HCT116 (cell line): ENCODE data around the gene QKI. TPM values are rescaled to one million over a fixed set of nuclear protein-coding genes. Genes with fewer than 3 reads are reported as not detected.

ENCODE experiments used
- ATAC-seq: fragments of 200-7000 bp; cut with Tn5 transposase; 2 replicates; pipeline ENCODE4 v1.9.1; 2020; ENCODE audit warnings: mild to moderate bottlenecking, moderate library complexity
- BruUV-seq: library from RNA; stranded (reverse); fragments of 400-500 nt; replicated peaks from 2 replicates; lab custom pipeline; 2021; lab: Mats Ljungman, UMichigan
- CTCF ChIA-PET: fragments of 300-600 bp; sonication (Branson Sonifier 250); formaldehyde crosslinking; loops from one replicate; lab custom pipeline; 2021; ENCODE audit warnings: antibody characterized with exemption; lab: Charles Lee
- POLR2A ChIA-PET: fragments of 300-600, 350-600 bp; sonication (Branson Sonifier 250); formaldehyde crosslinking; loops from one replicate; lab custom pipeline; 2021; ENCODE audit warnings: antibody characterized with exemption; lab: Charles Lee
- RAD21 ChIA-PET, 2 experiments: fragments of 300-600 bp; sonication (Branson Sonifier 250); formaldehyde crosslinking; loops; one replicate each; lab custom pipeline; 2023; ENCODE audit warnings: low total read pairs in 2 of 2; ENCODE audit not compliant: uncharacterized antibody in 2 of 2, unreplicated experiment in 2 of 2, low non-redundant PET in 1 of 2; lab: Charles Lee
- DNase-seq: peaks from one replicate; pipeline ENCODE4 v3.0.0-alpha.2; 2010; ENCODE audit warnings: low read depth, low spot score
- H2AFZ ChIP-seq: fragments of 200-600 bp; shearing (Covaris generic), sonication (generic); 2 replicates; pipeline ENCODE4 v1.6.1; 2017; ENCODE audit warnings: low read depth, mixed run types, mixed read lengths, antibody characterized with exemption, low read length; ENCODE audit not compliant: poor library complexity, severe bottlenecking
- H3K27ac ChIP-seq: 2 replicates; pipeline ENCODE4 v1.5.1; 2012; ENCODE audit warnings: low read depth, low read length
- H3K27me3 ChIP-seq: fragments of 200-600 bp; sonication (generic); 2 replicates; pipeline ENCODE4 v1.6.1; 2016; ENCODE audit warnings: mixed run types, low read length, mixed read lengths; ENCODE audit not compliant: insufficient read depth
- H3K36me3 ChIP-seq, 2 experiments: fragments of 200-500 bp in 1 of 2; fragments of 200-600 bp in 1 of 2; sonication (Bioruptor generic) in 1 of 2; sonication (generic) in 1 of 2; 2 replicates each; pipeline versions ENCODE4 v1.5.1 to v1.6.1; 2014 to 2016; ENCODE audit warnings: low read length in 2 of 2, inconsistent platforms in 1 of 2, mixed read lengths in 1 of 2, mixed run types in 1 of 2; ENCODE audit not compliant: insufficient read depth in 2 of 2, control insufficient read depth in 1 of 2
- H3K4me1 ChIP-seq, 2 experiments: fragments of 200-600 bp in 1 of 2; sonication (generic) in 1 of 2; 2 replicates each; pipeline versions ENCODE4 v1.5.1 to v1.6.1; 2012 to 2017; ENCODE audit warnings: low read length in 2 of 2, inconsistent platforms in 1 of 2, mild to moderate bottlenecking in 1 of 2, mixed read lengths in 1 of 2, mixed run types in 1 of 2, moderate library complexity in 1 of 2; ENCODE audit not compliant: insufficient read depth in 2 of 2, control insufficient read depth in 1 of 2
- H3K4me2 ChIP-seq: fragments of 200-600 bp; sonication (generic); 2 replicates; pipeline ENCODE4 v1.6.1; 2017; ENCODE audit warnings: mixed run types, low read length, mixed read lengths
- H3K4me3 ChIP-seq, 2 experiments: fragments of 200-600 bp in 1 of 2; sonication (generic) in 1 of 2; replicated peaks in 1 of 2; 2 replicates each; pipeline ENCODE4 v1.5.1; 2011 to 2016; ENCODE audit warnings: low read length in 2 of 2, control low read depth in 1 of 2, low read depth in 1 of 2, mild to moderate bottlenecking in 1 of 2, mixed read lengths in 1 of 2, mixed run types in 1 of 2
- H3K79me2 ChIP-seq: fragments of 200-600 bp; sonication (generic); 2 replicates; pipeline ENCODE4 v1.6.1; 2017; ENCODE audit warnings: mild to moderate bottlenecking, mixed run types, low read length, moderate library complexity, mixed read lengths; ENCODE audit not compliant: insufficient read depth
- H3K9ac ChIP-seq: fragments of 200-600 bp; sonication (generic); 2 replicates; pipeline ENCODE4 v1.6.1; 2016; ENCODE audit warnings: low read length, mixed read lengths
- H3K9me2 ChIP-seq: fragments of 200-600 bp; sonication (generic), shearing (Covaris generic); 2 replicates; pipeline ENCODE4 v1.6.1; 2017; ENCODE audit warnings: mixed run types, mild to moderate bottlenecking, moderate library complexity; ENCODE audit not compliant: insufficient read depth
- H3K9me3 ChIP-seq, 2 experiments: fragments of 200-500 bp in 1 of 2; fragments of 200-600 bp in 1 of 2; sonication (Bioruptor generic) in 1 of 2; sonication (generic) in 1 of 2; 2 replicates each; pipeline ENCODE4 v1.6.1; 2014 to 2017; ENCODE audit warnings: low read length in 2 of 2, mixed read lengths in 2 of 2, inconsistent platforms in 1 of 2, low read depth in 1 of 2, mild to moderate bottlenecking in 1 of 2, mixed run types in 1 of 2, moderate library complexity in 1 of 2; ENCODE audit not compliant: control insufficient read depth in 1 of 2, insufficient read depth in 1 of 2
- H4K20me1 ChIP-seq: fragments of 200-600 bp; sonication (generic), shearing (Covaris generic); 2 replicates; pipeline ENCODE4 v1.6.1; 2017; ENCODE audit warnings: mixed run types, mild to moderate bottlenecking, moderate library complexity; ENCODE audit not compliant: insufficient read depth
- CBX3 ChIP-seq: IDR thresholded peaks from 2 replicates; pipeline ENCODE4 v1.6.1; 2012; ENCODE audit warnings: low read depth
- EGR1 ChIP-seq: IDR thresholded peaks from 2 replicates; pipeline ENCODE4 v1.6.1; 2012; ENCODE audit warnings: low read depth
- ELF1 ChIP-seq: IDR thresholded peaks from 2 replicates; pipeline ENCODE4 v1.6.1; 2012; ENCODE audit warnings: low read depth, borderline replicate concordance
- EZH2 ChIP-seq: fragments of 200-600 bp; sonication (generic); IDR thresholded peaks from 2 replicates; pipeline ENCODE4 v1.6.1; 2017; ENCODE audit warnings: antibody characterized with exemption, mixed run types
- FOSL1 ChIP-seq: IDR thresholded peaks from 2 replicates; pipeline ENCODE4 v1.6.1; 2012; ENCODE audit warnings: low read depth
- JUND ChIP-seq: IDR thresholded peaks from 2 replicates; pipeline ENCODE4 v1.6.1; 2012
- POLR2A ChIP-seq: IDR thresholded peaks from 2 replicates; pipeline ENCODE4 v1.7.0; 2011; ENCODE audit warnings: borderline replicate concordance; ENCODE audit not compliant: insufficient read depth, insufficient read length; ENCODE audit errors: extremely low read depth
- POLR2AphosphoS5 ChIP-seq: IDR thresholded peaks from 2 replicates; pipeline ENCODE4 v1.6.1; 2011; ENCODE audit warnings: mild to moderate bottlenecking, low read depth, low read length, moderate library complexity
- RAD21 ChIP-seq: IDR thresholded peaks from 2 replicates; pipeline ENCODE4 v1.6.1; 2012; ENCODE audit warnings: low read depth, mild to moderate bottlenecking
- SP1 ChIP-seq: IDR thresholded peaks from 2 replicates; pipeline ENCODE4 v1.6.1; 2012; ENCODE audit warnings: low read depth
- SRF ChIP-seq: IDR thresholded peaks from 2 replicates; pipeline ENCODE4 v1.6.1; 2012; ENCODE audit warnings: low read depth
- YY1 ChIP-seq: IDR thresholded peaks from 2 replicates; pipeline ENCODE4 v1.6.1; 2011; ENCODE audit warnings: low read length, low read depth, moderate library complexity, mild to moderate bottlenecking; ENCODE audit not compliant: insufficient replicate concordance; ENCODE audit errors: extremely low read depth
- ZBTB33 ChIP-seq: IDR thresholded peaks from 2 replicates; pipeline ENCODE4 v1.6.1; 2011; ENCODE audit warnings: mild to moderate bottlenecking, low read length, moderate library complexity; ENCODE audit not compliant: insufficient replicate concordance; ENCODE audit errors: extremely low read depth
- ZFX ChIP-seq: fragments of 450-650 bp; IDR thresholded peaks from 2 replicates; pipeline ENCODE4 v1.6.1; 2017
- ZNF274 ChIP-seq: fragments of 200-500 bp; sonication (Bioruptor generic); IDR thresholded peaks from 2 replicates; pipeline ENCODE4 v1.6.1; 2014; ENCODE audit warnings: mild to moderate bottlenecking, low read depth, low read length, inconsistent platforms
- intact Hi-C: fragments of 100-400 bp; cut with micrococcal nuclease; formaldehyde crosslinking; loops from 2 replicates; pipeline ENCODE4 v1.10.0; 2022
- total RNA-seq: library from RNA; stranded (reverse); gene quantifications from one replicate; pipeline ENCODE4 v1.2.1, GENCODE V29; 2021; ENCODE audit not compliant: unreplicated experiment
- TF ChIP-seq, protein P1 (sequence below): IDR thresholded peaks from 2 replicates; pipeline ENCODE4 v1.6.1; 2012; ENCODE audit warnings: low read depth
- TF ChIP-seq, protein P2 (sequence below): IDR thresholded peaks from 2 replicates; pipeline ENCODE4 v1.6.1; 2012
- TF ChIP-seq, protein P3 (sequence below), 3 experiments: fragments of 200-600 bp in 1 of 3; sonication (generic) in 1 of 3; IDR thresholded peaks in 2 of 3; conservative IDR thresholded peaks in 1 of 3; 2 replicates each; pipeline ENCODE4 v1.5.1; 2012 to 2017; ENCODE audit warnings: low read depth in 2 of 3, low read length in 2 of 3, antibody characterized with exemption in 1 of 3, borderline replicate concordance in 1 of 3, control low read depth in 1 of 3, mild to moderate bottlenecking in 1 of 3, mixed read lengths in 1 of 3, mixed run types in 1 of 3, moderate library complexity in 1 of 3; ENCODE audit not compliant: insufficient read depth in 1 of 3
- TF ChIP-seq, protein P4 (sequence below): IDR thresholded peaks from 2 replicates; pipeline ENCODE4 v1.6.1; 2012

QKI gene
- total RNA-seq, 1 experiment from 2014 or later = 35.3 TPM

DNA sequence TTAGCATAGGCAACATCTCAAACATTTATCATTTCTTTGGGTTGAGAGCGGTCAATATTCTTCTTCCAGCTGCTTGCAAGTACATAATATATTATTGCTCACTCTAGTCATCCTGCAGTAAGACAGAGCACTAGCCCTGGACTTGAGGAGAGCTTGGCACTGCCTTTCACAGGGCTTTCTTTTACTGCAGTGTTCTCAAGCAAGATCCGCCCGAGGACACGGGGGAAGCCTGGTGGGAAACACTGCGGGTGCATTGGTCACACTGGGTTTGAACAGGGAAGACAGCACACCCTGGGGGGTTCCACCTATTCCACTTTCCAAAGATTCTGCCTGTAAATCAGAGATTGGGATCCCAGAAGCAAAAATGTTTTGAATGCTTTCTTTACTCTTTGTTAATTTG lies 48.2 kb upstream of the QKI start:
- H3K9me3 ChIP-seq = no peaks in the 10 kb centered on the region
- no peak overlapping the region for H3K4me3 ChIP-seq
- DNase-seq (no peak), ATAC-seq (no peak)
- no peak overlapping the region for H2AFZ ChIP-seq
- BruUV-seq = no TSS peak
- ChIA-PET RAD21 (no interaction called here), POLR2A (no interaction called here), CTCF (no interaction called here)
- no peaks in the 10 kb centered on the region for H3K9me2 ChIP-seq
- no peaks in the 10 kb centered on the region for H4K20me1 ChIP-seq
- intact Hi-C loops = no loop called here
- H3K27ac ChIP-seq = no peak overlapping the region
- H3K27me3 ChIP-seq = no peaks in the 10 kb centered on the region
- H3K36me3 ChIP-seq = no peaks in the 10 kb centered on the region
- H3K79me2 ChIP-seq = no peaks in the 10 kb centered on the region
- TF ChIP-seq ZFX (no peak), RAD21 (no peak), ELF1 (no peak), YY1 (no peak), EZH2 (no peak), ZNF274 (no peak), ZBTB33 (no peak), JUND (no peak), SRF (no peak), FOSL1 (no peak), POLR2A (no peak), CBX3 (no peak), SP1 (no peak), POLR2AphosphoS5 (no peak), EGR1 (no peak)
- TF ChIP-seq, protein P1, sequence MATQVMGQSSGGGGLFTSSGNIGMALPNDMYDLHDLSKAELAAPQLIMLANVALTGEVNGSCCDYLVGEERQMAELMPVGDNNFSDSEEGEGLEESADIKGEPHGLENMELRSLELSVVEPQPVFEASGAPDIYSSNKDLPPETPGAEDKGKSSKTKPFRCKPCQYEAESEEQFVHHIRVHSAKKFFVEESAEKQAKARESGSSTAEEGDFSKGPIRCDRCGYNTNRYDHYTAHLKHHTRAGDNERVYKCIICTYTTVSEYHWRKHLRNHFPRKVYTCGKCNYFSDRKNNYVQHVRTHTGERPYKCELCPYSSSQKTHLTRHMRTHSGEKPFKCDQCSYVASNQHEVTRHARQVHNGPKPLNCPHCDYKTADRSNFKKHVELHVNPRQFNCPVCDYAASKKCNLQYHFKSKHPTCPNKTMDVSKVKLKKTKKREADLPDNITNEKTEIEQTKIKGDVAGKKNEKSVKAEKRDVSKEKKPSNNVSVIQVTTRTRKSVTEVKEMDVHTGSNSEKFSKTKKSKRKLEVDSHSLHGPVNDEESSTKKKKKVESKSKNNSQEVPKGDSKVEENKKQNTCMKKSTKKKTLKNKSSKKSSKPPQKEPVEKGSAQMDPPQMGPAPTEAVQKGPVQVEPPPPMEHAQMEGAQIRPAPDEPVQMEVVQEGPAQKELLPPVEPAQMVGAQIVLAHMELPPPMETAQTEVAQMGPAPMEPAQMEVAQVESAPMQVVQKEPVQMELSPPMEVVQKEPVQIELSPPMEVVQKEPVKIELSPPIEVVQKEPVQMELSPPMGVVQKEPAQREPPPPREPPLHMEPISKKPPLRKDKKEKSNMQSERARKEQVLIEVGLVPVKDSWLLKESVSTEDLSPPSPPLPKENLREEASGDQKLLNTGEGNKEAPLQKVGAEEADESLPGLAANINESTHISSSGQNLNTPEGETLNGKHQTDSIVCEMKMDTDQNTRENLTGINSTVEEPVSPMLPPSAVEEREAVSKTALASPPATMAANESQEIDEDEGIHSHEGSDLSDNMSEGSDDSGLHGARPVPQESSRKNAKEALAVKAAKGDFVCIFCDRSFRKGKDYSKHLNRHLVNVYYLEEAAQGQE = no peak
- TF ChIP-seq, protein P2, sequence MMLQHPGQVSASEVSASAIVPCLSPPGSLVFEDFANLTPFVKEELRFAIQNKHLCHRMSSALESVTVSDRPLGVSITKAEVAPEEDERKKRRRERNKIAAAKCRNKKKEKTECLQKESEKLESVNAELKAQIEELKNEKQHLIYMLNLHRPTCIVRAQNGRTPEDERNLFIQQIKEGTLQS = no peak
- TF ChIP-seq, protein P3, sequence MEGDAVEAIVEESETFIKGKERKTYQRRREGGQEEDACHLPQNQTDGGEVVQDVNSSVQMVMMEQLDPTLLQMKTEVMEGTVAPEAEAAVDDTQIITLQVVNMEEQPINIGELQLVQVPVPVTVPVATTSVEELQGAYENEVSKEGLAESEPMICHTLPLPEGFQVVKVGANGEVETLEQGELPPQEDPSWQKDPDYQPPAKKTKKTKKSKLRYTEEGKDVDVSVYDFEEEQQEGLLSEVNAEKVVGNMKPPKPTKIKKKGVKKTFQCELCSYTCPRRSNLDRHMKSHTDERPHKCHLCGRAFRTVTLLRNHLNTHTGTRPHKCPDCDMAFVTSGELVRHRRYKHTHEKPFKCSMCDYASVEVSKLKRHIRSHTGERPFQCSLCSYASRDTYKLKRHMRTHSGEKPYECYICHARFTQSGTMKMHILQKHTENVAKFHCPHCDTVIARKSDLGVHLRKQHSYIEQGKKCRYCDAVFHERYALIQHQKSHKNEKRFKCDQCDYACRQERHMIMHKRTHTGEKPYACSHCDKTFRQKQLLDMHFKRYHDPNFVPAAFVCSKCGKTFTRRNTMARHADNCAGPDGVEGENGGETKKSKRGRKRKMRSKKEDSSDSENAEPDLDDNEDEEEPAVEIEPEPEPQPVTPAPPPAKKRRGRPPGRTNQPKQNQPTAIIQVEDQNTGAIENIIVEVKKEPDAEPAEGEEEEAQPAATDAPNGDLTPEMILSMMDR (IDR thresholded peaks at IDR 0.05 in 2 of 3, conservative IDR thresholded peaks at IDR 0.05 in 1 of 3; ENCODE audit: borderline replicate concordance in 1 of 3, insufficient read depth in 1 of 3, low read depth in 2 of 3, low read length in 2 of 3) = no peak
- TF ChIP-seq, protein P4, sequence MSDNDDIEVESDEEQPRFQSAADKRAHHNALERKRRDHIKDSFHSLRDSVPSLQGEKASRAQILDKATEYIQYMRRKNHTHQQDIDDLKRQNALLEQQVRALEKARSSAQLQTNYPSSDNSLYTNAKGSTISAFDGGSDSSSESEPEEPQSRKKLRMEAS = no peak
- H3K4me2 ChIP-seq = no peak overlapping the region
- H3K9ac ChIP-seq = no peak overlapping the region
- no peaks in the 10 kb centered on the region for H3K4me1 ChIP-seq
